Pons (tissue), 1 donor: Measurements from ENCODE around the gene PIK3CD.
A peak's percentile ranks its signal among the peaks of the same experiment; 100 is the strongest.
"Not testable (repeated sequence)": the region's sequence is repeated elsewhere in the genome, so short reads cannot be mapped to it uniquely, and the experiment has no call there.

Experiments
- DNase-seq: peaks from one replicate; pipeline ENCODE4 v3.0.0-alpha.2; 2016; ENCODE audit warnings: low spot score

Gene PIK3CD

GRCh38 chr1:9736241-9736640, 84.7 kb downstream of the PIK3CD start:
- no peak for DNase-seq

- DNase-seq = peak; percentile 28
These were observed 85.5 kb downstream of the PIK3CD start for GRCh38 chr1:9737057-9737456.

GRCh38 chr1:9737671-9738070, 86.1 kb downstream of the PIK3CD start:
- no peak for DNase-seq

GRCh38 chr1:9744106-9744799, 92.7 kb downstream of the PIK3CD start:
- no peak for DNase-seq

- no peak for DNase-seq
These were observed 94.7 kb downstream of the PIK3CD start for GRCh38 chr1:9746211-9746610.

- DNase-seq = no peak
These were observed 95.1 kb downstream of the PIK3CD start for GRCh38 chr1:9746651-9747050.

GRCh38 chr1:9748391-9748790, 96.9 kb downstream of the PIK3CD start:
- DNase-seq = not testable (repeated sequence)

GRCh38 chr1:9749361-9749760, 97.8 kb downstream of the PIK3CD start:
- no peak for DNase-seq

GRCh38 chr1:9751971-9752370, 100.4 kb downstream of the PIK3CD start:
- DNase-seq = no peak

- no peak for DNase-seq
These were observed 101.6 kb downstream of the PIK3CD start for GRCh38 chr1:9753121-9753531.

- DNase-seq = no peak
These were observed 104.0 kb downstream of the PIK3CD start for GRCh38 chr1:9755441-9755995.

GRCh38 chr1:9758559-9759121, 107.1 kb downstream of the PIK3CD start:
- DNase-seq = peak; percentile 61

- no peak for DNase-seq
These were observed 108.4 kb downstream of the PIK3CD start for GRCh38 chr1:9759939-9760338.

GRCh38 chr1:9760824-9761223, 109.3 kb downstream of the PIK3CD start:
- no peak for DNase-seq

GRCh38 chr1:9761855-9762254, 110.3 kb downstream of the PIK3CD start:
- DNase-seq = no peak

- DNase-seq = not testable (repeated sequence)
These were observed 110.9 kb downstream of the PIK3CD start for GRCh38 chr1:9762446-9762845.

- no peak for DNase-seq
These were observed 112.4 kb downstream of the PIK3CD start for GRCh38 chr1:9763914-9764313.

- DNase-seq = no peak
These were observed 113.0 kb downstream of the PIK3CD start for GRCh38 chr1:9764550-9764949.

GRCh38 chr1:9766759-9767442, 115.4 kb downstream of the PIK3CD start:
- peak; percentile 38 for DNase-seq

GRCh38 chr1:9767964-9768668, 116.6 kb downstream of the PIK3CD start:
- no peak for DNase-seq

- DNase-seq = no peak
These were observed 117.5 kb downstream of the PIK3CD start for GRCh38 chr1:9768983-9769382.

GRCh38 chr1:9770298-9770697, 118.8 kb downstream of the PIK3CD start:
- DNase-seq = no peak
